H9 (cell line): ENCODE measurements around the gene TIAM1. TPM values are rescaled to one million over a fixed set of nuclear protein-coding genes. Genes with fewer than 3 reads are reported as not detected.

Source experiments
- DNase-seq: peaks from one replicate; pipeline ENCODE4 v3.0.0-alpha.2; 2017
- H2AFZ ChIP-seq: one replicate; pipeline ENCODE4 v1.6.1; 2013; ENCODE audit warnings: mild to moderate bottlenecking, low read length, control low read depth, moderate library complexity
- H2AK5ac ChIP-seq: 2 replicates; pipeline ENCODE4 v1.6.1; 2013; ENCODE audit warnings: low read length, control low read depth, mixed read lengths; ENCODE audit not compliant: insufficient read length
- H2BK120ac ChIP-seq: one replicate; pipeline ENCODE4 v1.6.1; 2013; ENCODE audit warnings: low read depth, mild to moderate bottlenecking, low read length, control low read depth, inconsistent platforms; ENCODE audit not compliant: poor library complexity, severe bottlenecking
- H2BK12ac ChIP-seq: 2 replicates; pipeline ENCODE4 v1.6.1; 2013; ENCODE audit warnings: low read length, control low read depth, mixed read lengths, low read depth; ENCODE audit not compliant: insufficient read length
- H2BK15ac ChIP-seq: 2 replicates; pipeline ENCODE4 v1.6.1; 2013; ENCODE audit warnings: low read depth, low read length, control low read depth
- H2BK20ac ChIP-seq: one replicate; pipeline ENCODE4 v1.6.1; 2013; ENCODE audit warnings: low read depth, mild to moderate bottlenecking, low read length, control low read depth, inconsistent platforms; ENCODE audit not compliant: poor library complexity, severe bottlenecking
- H2BK5ac ChIP-seq: 2 replicates; pipeline ENCODE4 v1.6.1; 2013; ENCODE audit warnings: low read length, control low read depth, mixed read lengths; ENCODE audit not compliant: insufficient read length
- H3K14ac ChIP-seq: 2 replicates; pipeline ENCODE4 v1.6.1; 2013; ENCODE audit warnings: low read length, control low read depth; ENCODE audit not compliant: insufficient read depth
- H3K18ac ChIP-seq: 2 replicates; pipeline ENCODE4 v1.6.1; 2013; ENCODE audit warnings: low read depth, mild to moderate bottlenecking, mixed read lengths, low read length, control low read depth; ENCODE audit not compliant: insufficient read length
- H3K23ac ChIP-seq: 2 replicates; pipeline ENCODE4 v1.6.1; 2013; ENCODE audit warnings: low read length, control low read depth, mixed read lengths, low read depth; ENCODE audit not compliant: insufficient read length
- H3K23me2 ChIP-seq: 2 replicates; pipeline ENCODE4 v1.6.1; 2013; ENCODE audit warnings: low read depth, mild to moderate bottlenecking, mixed read lengths, low read length, control low read depth; ENCODE audit not compliant: insufficient read length, poor library complexity, severe bottlenecking
- H3K27ac ChIP-seq: 2 replicates; pipeline ENCODE4 v1.5.1; 2013; ENCODE audit warnings: low read length, control low read depth, mixed read lengths, low read depth; ENCODE audit not compliant: insufficient read length
- H3K27me3 ChIP-seq: 2 replicates; pipeline ENCODE4 v1.6.1; 2013; ENCODE audit warnings: low read length, control low read depth, inconsistent platforms; ENCODE audit not compliant: insufficient read depth
- H3K4ac ChIP-seq: 2 replicates; pipeline ENCODE4 v1.6.1; 2013; ENCODE audit warnings: low read depth, mild to moderate bottlenecking, control low read depth, inconsistent platforms, low read length, moderate library complexity
- H3K4me1 ChIP-seq: 2 replicates; pipeline ENCODE4 v1.6.1; 2013; ENCODE audit warnings: low read length, control low read depth, inconsistent platforms; ENCODE audit not compliant: insufficient read depth
- H3K4me2 ChIP-seq: 2 replicates; pipeline ENCODE4 v1.6.1; 2013; ENCODE audit warnings: low read length, control low read depth, mixed read lengths; ENCODE audit not compliant: insufficient read length, insufficient read depth
- H3K56ac ChIP-seq: 2 replicates; pipeline ENCODE4 v1.6.1; 2013; ENCODE audit warnings: low read depth, mild to moderate bottlenecking, mixed read lengths, low read length, control low read depth; ENCODE audit not compliant: insufficient read length
- H3K79me1 ChIP-seq: 2 replicates; pipeline ENCODE4 v1.6.1; 2013; ENCODE audit warnings: low read depth, mild to moderate bottlenecking, moderate library complexity, low read length, control low read depth, inconsistent platforms; ENCODE audit not compliant: insufficient read depth, poor library complexity, severe bottlenecking
- H3K79me2 ChIP-seq: 2 replicates; pipeline ENCODE4 v1.6.1; 2013; ENCODE audit warnings: low read length, control low read depth, inconsistent platforms; ENCODE audit not compliant: insufficient read depth
- H3K9ac ChIP-seq: 2 replicates; pipeline ENCODE4 v1.6.1; 2013; ENCODE audit warnings: low read length, control low read depth, mixed read lengths; ENCODE audit not compliant: insufficient read length; ENCODE audit errors: extremely low read depth
- H3K9me3 ChIP-seq: one replicate; pipeline ENCODE4 v1.6.1; 2013; ENCODE audit warnings: low read depth, low read length, inconsistent platforms; ENCODE audit not compliant: control insufficient read depth
- H3T11ph ChIP-seq: one replicate; pipeline ENCODE4 v1.6.1; 2013; ENCODE audit warnings: mild to moderate bottlenecking, low read length, control low read depth, inconsistent platforms
- H4K20me1 ChIP-seq: one replicate; pipeline ENCODE4 v1.6.1; 2013; ENCODE audit not compliant: control insufficient read depth, insufficient read length, insufficient read depth
- H4K5ac ChIP-seq: 2 replicates; pipeline ENCODE4 v1.6.1; 2013; ENCODE audit warnings: low read depth, mild to moderate bottlenecking, mixed read lengths, low read length, control low read depth; ENCODE audit not compliant: insufficient read length
- H4K8ac ChIP-seq: replicated peaks from 2 replicates; pipeline ENCODE4 v1.6.1; 2013; ENCODE audit warnings: low read length, control low read depth, mixed read lengths, low read depth; ENCODE audit not compliant: insufficient read length
- H4K91ac ChIP-seq: 2 replicates; pipeline ENCODE4 v1.6.1; 2013; ENCODE audit warnings: low read depth, mild to moderate bottlenecking, moderate library complexity, mixed read lengths, low read length, control low read depth; ENCODE audit not compliant: insufficient read length
- H3K27ac Mint-ChIP-seq, 3 experiments: 2 replicates in 2 of 3; 3 replicates in 1 of 3; pipeline ENCODE4 v1.8.0; 2020 to 2021; ENCODE audit warnings: mixed read lengths in 3 of 3, mild to moderate bottlenecking in 1 of 3, moderate library complexity in 1 of 3
- H3K27me3 Mint-ChIP-seq: 2 replicates; pipeline ENCODE4 v1.8.0; 2021; ENCODE audit warnings: low read depth, mild to moderate bottlenecking, moderate library complexity, mixed read lengths
- H3K36me3 Mint-ChIP-seq, 3 experiments: 2 replicates in 2 of 3; 3 replicates in 1 of 3; pipeline ENCODE4 v1.8.0; 2020 to 2021; ENCODE audit warnings: low read depth in 3 of 3, mixed read lengths in 3 of 3; ENCODE audit not compliant: insufficient read depth in 1 of 3
- H3K4me1 Mint-ChIP-seq, 2 experiments: 2 replicates each; pipeline ENCODE4 v1.8.0; 2020; ENCODE audit warnings: mixed read lengths in 2 of 2
- H3K4me3 Mint-ChIP-seq, 2 experiments: 2 replicates in 1 of 2; 3 replicates in 1 of 2; pipeline ENCODE4 v1.8.0; 2020 to 2021; ENCODE audit warnings: mild to moderate bottlenecking in 2 of 2, mixed read lengths in 2 of 2, moderate library complexity in 1 of 2
- H3K9me3 Mint-ChIP-seq, 2 experiments: 2 replicates in 1 of 2; 3 replicates in 1 of 2; pipeline ENCODE4 v1.8.0; 2020; ENCODE audit warnings: mild to moderate bottlenecking in 2 of 2, mixed read lengths in 2 of 2, moderate library complexity in 1 of 2
- WGBS: extraction: QIAGEN DNeasy Blood & Tissue Kit; methylation state at CpG from one replicate; pipeline ENCODE4 v1.1.7; 2013; ENCODE audit warnings: missing lambda C conversion rate, low lambda C conversion rate, mixed read lengths; ENCODE audit not compliant: insufficient read length; ENCODE audit errors: extremely low coverage; 5-methylcytosine and 5-hydroxymethylcytosine counted together
- total RNA-seq: library from RNA; stranded (reverse); gene quantifications from 2 replicates; pipeline ENCODE4 v1.2.1, GENCODE V29; 2021
- TF ChIP-seq, protein P1 (sequence below): fragments of 200-600 bp; sonication (generic); conservative IDR thresholded peaks from 3 replicates; pipeline ENCODE4 v1.8.0; 2021; ENCODE audit warnings: antibody characterized with exemption, mild to moderate bottlenecking

TIAM1 gene
- total RNA-seq, 1 experiment from 2014 or later = 23.1 TPM

DNA sequence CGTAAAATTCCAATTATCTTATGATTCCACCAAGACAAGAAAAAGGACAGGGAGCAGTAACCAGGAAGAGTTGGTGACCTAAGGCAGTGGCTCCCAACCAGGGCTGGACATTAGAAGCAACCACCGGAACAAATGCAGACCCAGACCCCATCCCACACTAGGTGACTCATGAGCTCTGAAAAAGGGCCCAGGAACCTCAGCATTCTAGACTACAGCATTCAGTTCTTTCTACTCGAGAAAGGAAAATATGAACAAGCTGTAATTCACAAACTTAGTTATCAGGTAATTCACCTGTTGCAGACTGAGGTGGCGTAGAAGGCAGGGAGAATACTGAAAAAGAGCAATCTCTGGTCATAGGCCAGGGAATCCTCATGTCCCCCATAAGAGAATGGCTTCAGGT is 167.3 kb downstream of the TIAM1 start:
- Histone ChIP-seq H3K18ac (no peak overlapping the region), H2BK5ac (no peak overlapping the region), H3K79me1 (no peaks in the 10 kb centered on the region), H2BK20ac (no peak overlapping the region), H3K4me1 (no peaks in the 10 kb centered on the region), H3K14ac (no peak overlapping the region), H2AK5ac (no peak overlapping the region), H4K20me1 (no peaks in the 10 kb centered on the region), H3K23me2 (no peaks in the 10 kb centered on the region), H2BK12ac (no peak overlapping the region), H4K8ac (no peak overlapping the region), H3K56ac (no peak overlapping the region), H3K79me2 (no peaks in the 10 kb centered on the region), H4K5ac (no peak overlapping the region), H3K4me2 (no peak overlapping the region), H3K23ac (no peak overlapping the region), H4K91ac (no peak overlapping the region), H3K4ac (no peak overlapping the region), H2BK15ac (no peak overlapping the region), H2AFZ (no peak overlapping the region), H3K9me3 (no peaks in the 10 kb centered on the region), H2BK120ac (no peak overlapping the region), H3K27me3 (no peaks in the 10 kb centered on the region), H3K27ac (no peak overlapping the region), H3T11ph (no peak overlapping the region), H3K9ac (no peak overlapping the region)
- Mint-ChIP-seq H3K9me3 (no peaks in the 10 kb centered on the region), H3K4me3 (no peak overlapping the region), H3K27ac (no peak overlapping the region; a peak in 1 of 7 replicates), H3K36me3 (no peaks in the 10 kb centered on the region; a peak in 1 of 7 replicates), H3K27me3 (no peaks in the 10 kb centered on the region), H3K4me1 (peaks cover 15 to 23% of the 10 kb centered on the region in 2 experiments)
- DNase-seq = no peak
- no CpG with 5 or more reads among the region's 4 CpGs for WGBS
- TF ChIP-seq, protein P1, sequence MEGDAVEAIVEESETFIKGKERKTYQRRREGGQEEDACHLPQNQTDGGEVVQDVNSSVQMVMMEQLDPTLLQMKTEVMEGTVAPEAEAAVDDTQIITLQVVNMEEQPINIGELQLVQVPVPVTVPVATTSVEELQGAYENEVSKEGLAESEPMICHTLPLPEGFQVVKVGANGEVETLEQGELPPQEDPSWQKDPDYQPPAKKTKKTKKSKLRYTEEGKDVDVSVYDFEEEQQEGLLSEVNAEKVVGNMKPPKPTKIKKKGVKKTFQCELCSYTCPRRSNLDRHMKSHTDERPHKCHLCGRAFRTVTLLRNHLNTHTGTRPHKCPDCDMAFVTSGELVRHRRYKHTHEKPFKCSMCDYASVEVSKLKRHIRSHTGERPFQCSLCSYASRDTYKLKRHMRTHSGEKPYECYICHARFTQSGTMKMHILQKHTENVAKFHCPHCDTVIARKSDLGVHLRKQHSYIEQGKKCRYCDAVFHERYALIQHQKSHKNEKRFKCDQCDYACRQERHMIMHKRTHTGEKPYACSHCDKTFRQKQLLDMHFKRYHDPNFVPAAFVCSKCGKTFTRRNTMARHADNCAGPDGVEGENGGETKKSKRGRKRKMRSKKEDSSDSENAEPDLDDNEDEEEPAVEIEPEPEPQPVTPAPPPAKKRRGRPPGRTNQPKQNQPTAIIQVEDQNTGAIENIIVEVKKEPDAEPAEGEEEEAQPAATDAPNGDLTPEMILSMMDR = no peak
